ENCODE data around the gene PRDM12.

The PRDM12 gene

GRCh38 chr9:130703501-130703900 is 39.1 kb downstream of the PRDM12 start:
- CTCF ChIA-PET = interaction anchor here (1.0 to 24.5 kb wide), 8 partner anchors 21 to 343 kb away, joined by 3 to 786 read pairs (median 14); no protein-coding TSS in a partner anchor
- no peak for TF ChIP-seq CTCF (IDR thresholded peaks at IDR 0.05; ENCODE audit: insufficient read depth, low read length, missing control alignments)
- DNase-seq (ENCODE audit: low read depth, low spot score) = no peak
- POLR2A ChIA-PET = no interaction called here
- H3K4me3 ChIP-seq (ENCODE audit: low read depth, low read length) = no peak overlapping the region

- ChIA-PET POLR2A (interaction anchor here (0.9 kb wide), 1 partner anchor 154 kb away, joined by 3 read pairs; no protein-coding TSS in a partner anchor), CTCF (interaction anchor here (0.6 to 24.5 kb wide), 44 partner anchors 8 to 388 kb away, joined by 3 to 786 read pairs (median 6); partner anchors contain the start of gene EXOSC2)
- peak; percentile 46 for TF ChIP-seq CTCF (IDR thresholded peaks at IDR 0.05; ENCODE audit: insufficient read depth, low read length, missing control alignments)
- no peak overlapping the region for H3K4me3 ChIP-seq (ENCODE audit: low read depth, low read length)
- no peak for DNase-seq (ENCODE audit: low read depth, low spot score)
These were observed 43.0 kb downstream of the PRDM12 start for GRCh38 chr9:130707225-130707976.

GRCh38 chr9:130710822-130711352 is 46.5 kb downstream of the PRDM12 start:
- no peak for TF ChIP-seq CTCF (IDR thresholded peaks at IDR 0.05; ENCODE audit: insufficient read depth, low read length, missing control alignments)
- POLR2A ChIA-PET = no interaction called here
- no peak overlapping the region for H3K4me3 ChIP-seq (ENCODE audit: low read depth, low read length)
- CTCF ChIA-PET = interaction anchor here (1.1 to 24.5 kb wide), 5 partner anchors 11 to 335 kb away, joined by 3 to 786 read pairs (median 58); no protein-coding TSS in a partner anchor
- DNase-seq (ENCODE audit: low read depth, low spot score) = no peak

- DNase-seq (ENCODE audit: low read depth, low spot score) = no peak
- no peak overlapping the region for H3K4me3 ChIP-seq (ENCODE audit: low read depth, low read length)
- no peak for TF ChIP-seq CTCF (IDR thresholded peaks at IDR 0.05; ENCODE audit: insufficient read depth, low read length, missing control alignments)
- ChIA-PET CTCF (interaction anchor here (1.1 to 24.5 kb wide), 5 partner anchors 11 to 335 kb away, joined by 3 to 786 read pairs (median 58); no protein-coding TSS in a partner anchor), POLR2A (no interaction called here)
These were observed 47.1 kb downstream of the PRDM12 start for GRCh38 chr9:130711469-130711868.

GRCh38 chr9:130712564-130713285 is 48.3 kb downstream of the PRDM12 start:
- ChIA-PET CTCF (interaction anchor here (1.2 to 24.5 kb wide), 4 partner anchors 11 to 334 kb away, joined by 3 to 786 read pairs (median 8); no protein-coding TSS in a partner anchor), POLR2A (interaction anchor here (0.5 to 1.1 kb wide), 3 partner anchors 134 to 1007 kb away, joined by 3 read pairs; no protein-coding TSS in a partner anchor)
- DNase-seq (ENCODE audit: low read depth, low spot score) = peak; percentile 88
- TF ChIP-seq CTCF (IDR thresholded peaks at IDR 0.05; ENCODE audit: insufficient read depth, low read length, missing control alignments) = no peak
- H3K4me3 ChIP-seq (ENCODE audit: low read depth, low read length) = peak overlapping the region; percentile 79
